ENCODE results near the gene UGT1A9.

- TF ChIP-seq TAF1 (CRISPR knock-in tag; IDR thresholded peaks at IDR 0.05) (no peak), RAD21 (CRISPR knock-in tag; IDR thresholded peaks at IDR 0.05) (no peak), DMAP1 (CRISPR knock-in tag; IDR thresholded peaks at IDR 0.05) (no peak), POLR2AphosphoS5 (IDR thresholded peaks at IDR 0.05; ENCODE audit: low read depth, low read length) (no peak), IKZF1 (IDR thresholded peaks at IDR 0.05) (no peak), ZFP37 (CRISPR knock-in tag; IDR thresholded peaks at IDR 0.05; ENCODE audit: borderline replicate concordance) (no peak), ZNF557 (CRISPR knock-in tag; IDR thresholded peaks at IDR 0.05) (no peak), ZNF883 (CRISPR knock-in tag; IDR thresholded peaks at IDR 0.05; ENCODE audit: not compliant biosample characterization) (no peak), CREB3 (CRISPR knock-in tag; IDR thresholded peaks at IDR 0.05) (no peak), MBD4 (IDR thresholded peaks at IDR 0.05; ENCODE audit: borderline replicate concordance, low read length) (no peak), HNRNPL (IDR thresholded peaks at IDR 0.05; ENCODE audit: low read depth, low read length) (no peak), SP5 (CRISPR knock-in tag; IDR thresholded peaks at IDR 0.05; ENCODE audit: borderline replicate concordance, low read depth) (no peak)
- TF ChIP-seq, protein P1, sequence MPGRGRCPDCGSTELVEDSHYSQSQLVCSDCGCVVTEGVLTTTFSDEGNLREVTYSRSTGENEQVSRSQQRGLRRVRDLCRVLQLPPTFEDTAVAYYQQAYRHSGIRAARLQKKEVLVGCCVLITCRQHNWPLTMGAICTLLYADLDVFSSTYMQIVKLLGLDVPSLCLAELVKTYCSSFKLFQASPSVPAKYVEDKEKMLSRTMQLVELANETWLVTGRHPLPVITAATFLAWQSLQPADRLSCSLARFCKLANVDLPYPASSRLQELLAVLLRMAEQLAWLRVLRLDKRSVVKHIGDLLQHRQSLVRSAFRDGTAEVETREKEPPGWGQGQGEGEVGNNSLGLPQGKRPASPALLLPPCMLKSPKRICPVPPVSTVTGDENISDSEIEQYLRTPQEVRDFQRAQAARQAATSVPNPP (CRISPR knock-in tag; IDR thresholded peaks at IDR 0.05): no peak
Observed at GRCh38 chr2:233760043-233760442, 88.3 kb downstream of the UGT1A9 start, which contains the start of gene UGT1A1.
